SK-N-SH treated with all-trans-retinoic acid at 6 μM for 48 hours (cell line): ENCODE data around the gene TSPAN33.

Experiments
- ARNTL ChIP-seq: fragments of 450-650 bp; formaldehyde crosslinking; IDR thresholded peaks from 2 replicates; pipeline ENCODE4 v1.5.0; 2020; ENCODE audit warnings: low read depth, mild to moderate bottlenecking, moderate library complexity, borderline replicate concordance
- CREB5 ChIP-seq: fragments of 250-450 bp; sonication (Bioruptor Pico); IDR thresholded peaks from 2 replicates; pipeline ENCODE4 v1.5.1; 2020; ENCODE audit warnings: low read depth, mild to moderate bottlenecking, moderate library complexity
- CSDC2 ChIP-seq: fragments of 250-450 bp; sonication (Bioruptor Pico); IDR thresholded peaks from 2 replicates; pipeline ENCODE4 v1.5.0; 2020; ENCODE audit warnings: mild to moderate bottlenecking, moderate library complexity
- CSRNP3 ChIP-seq: fragments of 250-450 bp; sonication (Bioruptor Pico); IDR thresholded peaks from 2 replicates; pipeline ENCODE4 v1.5.1; 2021; ENCODE audit warnings: mild to moderate bottlenecking, moderate library complexity
- ESRRG ChIP-seq: fragments of 250-450 bp; sonication (Bioruptor Pico); IDR thresholded peaks from 2 replicates; pipeline ENCODE4 v1.6.1; 2021; ENCODE audit warnings: mild to moderate bottlenecking
- PATZ1 ChIP-seq: fragments of 250-450 bp; sonication (Bioruptor Pico); IDR thresholded peaks from 2 replicates; pipeline ENCODE4 v1.8.0; 2020; ENCODE audit warnings: mild to moderate bottlenecking, moderate library complexity, borderline replicate concordance
- POU6F1 ChIP-seq: fragments of 250-450 bp; sonication (Bioruptor Pico); IDR thresholded peaks from 2 replicates; pipeline ENCODE4 v1.8.0; 2021; ENCODE audit warnings: low read depth, mild to moderate bottlenecking, moderate library complexity, borderline replicate concordance
- PPARA ChIP-seq: fragments of 250-450 bp; sonication (Bioruptor Pico); IDR thresholded peaks from 2 replicates; pipeline ENCODE4 v1.5.0; 2020; ENCODE audit warnings: mild to moderate bottlenecking, borderline replicate concordance
- SNAI2 ChIP-seq: fragments of 250-450 bp; sonication (Bioruptor Pico); IDR thresholded peaks from 2 replicates; pipeline ENCODE4 v1.5.0; 2020; ENCODE audit warnings: mild to moderate bottlenecking, moderate library complexity
- TOX ChIP-seq: fragments of 250-450 bp; sonication (Bioruptor Pico); IDR thresholded peaks from 2 replicates; pipeline ENCODE4 v1.8.0; 2021; ENCODE audit warnings: mild to moderate bottlenecking, moderate library complexity, borderline replicate concordance
- ZC3H10 ChIP-seq: fragments of 250-450 bp; sonication (Bioruptor Pico); IDR thresholded peaks from 2 replicates; pipeline ENCODE4 v1.5.1; 2021; ENCODE audit warnings: mild to moderate bottlenecking, moderate library complexity
- ZFP30 ChIP-seq: fragments of 450-650 bp; formaldehyde crosslinking; IDR thresholded peaks from 2 replicates; pipeline ENCODE4 v1.5.0; 2022; ENCODE audit warnings: mild to moderate bottlenecking, moderate library complexity
- ZNF70 ChIP-seq: fragments of 450-650 bp; formaldehyde crosslinking; IDR thresholded peaks from 2 replicates; pipeline ENCODE4 v1.5.0; 2020; ENCODE audit warnings: mild to moderate bottlenecking, moderate library complexity
- ZNF8 ChIP-seq: fragments of 450-650 bp; formaldehyde crosslinking; IDR thresholded peaks from 2 replicates; pipeline ENCODE4 v1.5.0; 2020; ENCODE audit warnings: mild to moderate bottlenecking, moderate library complexity

GRCh38 chr7:129110982-129111376 is 33.5 kb upstream of the TSPAN33 start:
- no peak for TF ChIP-seq ESRRG (CRISPR knock-in tag)
- TF ChIP-seq ARNTL = no peak
- TF ChIP-seq PATZ1 (CRISPR knock-in tag) = no peak
- no peak for TF ChIP-seq ZNF8
- TF ChIP-seq ZNF70 (CRISPR knock-in tag) = no peak
- TF ChIP-seq CREB5 (CRISPR knock-in tag) = no peak
- TF ChIP-seq PPARA (CRISPR knock-in tag) = no peak
- no peak for TF ChIP-seq CSRNP3 (CRISPR knock-in tag)
- no peak for TF ChIP-seq SNAI2
- no peak for TF ChIP-seq ZFP30
- TF ChIP-seq POU6F1 (CRISPR knock-in tag) = no peak
- TF ChIP-seq TOX = no peak
- no peak for TF ChIP-seq ZC3H10 (CRISPR knock-in tag)
- TF ChIP-seq CSDC2 (CRISPR knock-in tag) = no peak
